Measurements from ENCODE around the gene SCG3. TPM values are rescaled to one million over a fixed set of nuclear protein-coding genes. Genes with fewer than 3 reads are reported as not detected.
"Not testable (repeated sequence)": the region's sequence is repeated elsewhere in the genome, so short reads cannot be mapped to it uniquely, and the experiment has no call there.

The SCG3 gene
- total RNA-seq = not detected

GRCh38 chr15:51681303-51681963 is at the start of gene SCG3:
SCG3 (plus strand) TSS chr15:51681503; CDS start chr15:51681756, 253 bp downstream.
- DNase-seq = no peak

GRCh38 chr15:51634591-51635198 is 46.6 kb upstream of the SCG3 start:
- DNase-seq = no peak

GRCh38 chr15:51641490-51642130 is 39.7 kb upstream of the SCG3 start:
- no peak for DNase-seq

GRCh38 chr15:51642696-51643095 is 38.6 kb upstream of the SCG3 start:
- no peak for DNase-seq

- no peak for DNase-seq
Measured at GRCh38 chr15:51647128-51647562, 34.2 kb upstream of the SCG3 start.

GRCh38 chr15:51648101-51648500 is 33.2 kb upstream of the SCG3 start:
- DNase-seq = not testable (repeated sequence)

GRCh38 chr15:51648643-51649042 is 32.7 kb upstream of the SCG3 start:
- not testable (repeated sequence) for DNase-seq

GRCh38 chr15:51649659-51650521 is 31.4 kb upstream of the SCG3 start:
- DNase-seq = peak; percentile 56

- no peak for DNase-seq
Measured at GRCh38 chr15:51652084-51652668, 29.1 kb upstream of the SCG3 start.

- not testable (repeated sequence) for DNase-seq
Measured at GRCh38 chr15:51655401-51656057, 25.8 kb upstream of the SCG3 start.

GRCh38 chr15:51658664-51659063 is 22.6 kb upstream of the SCG3 start:
- DNase-seq = no peak

- DNase-seq = no peak
Measured at GRCh38 chr15:51661072-51661471, 20.2 kb upstream of the SCG3 start.

- DNase-seq = no peak
Measured at GRCh38 chr15:51667478-51667877, 13.8 kb upstream of the SCG3 start.

- DNase-seq = no peak
Measured at GRCh38 chr15:51668446-51668845, 12.9 kb upstream of the SCG3 start.

- DNase-seq = no peak
Measured at GRCh38 chr15:51669381-51669780, 11.9 kb upstream of the SCG3 start.

- no peak for DNase-seq
Measured at GRCh38 chr15:51672155-51672687, 9.1 kb upstream of the SCG3 start.

GRCh38 chr15:51672913-51673857 is 8.1 kb upstream of the SCG3 start:
- no peak for DNase-seq

GRCh38 chr15:51675234-51675633 is 6.1 kb upstream of the SCG3 start:
- DNase-seq = no peak

- no peak for DNase-seq
Measured at GRCh38 chr15:51677021-51677420, 4.3 kb upstream of the SCG3 start.

- no peak for DNase-seq
Measured at GRCh38 chr15:51677452-51677851, 3.9 kb upstream of the SCG3 start.

Data from skin of body (tissue), 2 donors.